ENCODE results near the gene ANKRD39.

Gene ANKRD39

DNA sequence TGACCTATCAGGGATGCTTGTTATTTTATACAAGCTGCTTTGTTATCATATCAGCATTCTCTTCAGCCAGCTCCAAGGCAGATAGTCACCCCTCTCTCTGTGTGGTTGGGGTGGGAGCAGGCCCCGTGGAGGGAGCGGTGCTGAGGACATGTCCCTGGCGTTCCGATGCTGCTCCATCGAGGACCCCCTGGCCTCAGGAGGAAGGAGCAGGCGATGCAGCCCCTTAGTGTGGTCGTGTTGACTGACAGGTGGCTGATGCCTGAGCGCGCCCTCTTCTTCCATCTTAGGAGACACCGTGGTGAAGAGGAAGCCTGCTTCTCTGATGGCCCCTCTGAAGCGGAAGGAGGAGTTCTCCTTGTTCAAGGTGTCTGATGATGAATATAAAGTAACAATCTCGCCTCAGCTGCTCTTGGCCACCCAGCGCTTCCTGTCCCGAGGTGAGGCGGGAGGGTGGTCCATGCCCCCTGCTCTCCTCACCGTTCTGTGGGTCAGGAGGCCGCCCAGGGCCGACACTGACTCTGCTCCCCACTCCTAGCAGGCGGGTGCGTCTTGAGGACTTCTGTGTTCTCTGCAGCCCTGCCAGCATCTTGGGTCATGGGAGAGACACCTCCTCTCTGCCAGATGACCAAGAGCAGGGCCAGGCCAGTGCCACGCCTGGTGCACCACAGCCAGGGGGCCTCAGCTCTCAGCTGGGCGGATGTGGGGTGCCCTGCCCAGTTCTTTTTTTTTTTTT is 31.1 kb downstream of the ANKRD39 start:
- DNase-seq (ENCODE audit: low read depth) = no peak

DNA sequence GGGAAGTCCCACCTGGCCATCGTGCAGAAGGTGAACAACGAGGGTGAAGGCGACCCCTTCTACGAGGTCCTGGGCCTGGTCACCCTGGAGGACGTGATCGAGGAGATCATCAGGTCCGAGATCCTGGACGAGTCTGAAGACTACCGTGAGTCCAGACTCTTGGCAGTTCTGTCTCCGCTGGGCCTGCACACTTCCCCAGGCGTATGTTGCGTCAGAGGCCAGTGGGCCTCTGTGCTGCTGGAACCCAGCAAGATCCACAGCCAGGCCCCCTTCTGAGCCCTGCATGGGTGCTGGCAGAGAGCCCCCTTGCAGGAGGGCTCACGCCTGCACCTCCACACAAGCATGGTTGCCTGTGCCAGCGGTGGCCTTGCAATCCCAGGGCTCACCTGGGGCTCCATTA is 32.8 kb downstream of the ANKRD39 start:
- DNase-seq (ENCODE audit: low read depth) = no peak

DNA sequence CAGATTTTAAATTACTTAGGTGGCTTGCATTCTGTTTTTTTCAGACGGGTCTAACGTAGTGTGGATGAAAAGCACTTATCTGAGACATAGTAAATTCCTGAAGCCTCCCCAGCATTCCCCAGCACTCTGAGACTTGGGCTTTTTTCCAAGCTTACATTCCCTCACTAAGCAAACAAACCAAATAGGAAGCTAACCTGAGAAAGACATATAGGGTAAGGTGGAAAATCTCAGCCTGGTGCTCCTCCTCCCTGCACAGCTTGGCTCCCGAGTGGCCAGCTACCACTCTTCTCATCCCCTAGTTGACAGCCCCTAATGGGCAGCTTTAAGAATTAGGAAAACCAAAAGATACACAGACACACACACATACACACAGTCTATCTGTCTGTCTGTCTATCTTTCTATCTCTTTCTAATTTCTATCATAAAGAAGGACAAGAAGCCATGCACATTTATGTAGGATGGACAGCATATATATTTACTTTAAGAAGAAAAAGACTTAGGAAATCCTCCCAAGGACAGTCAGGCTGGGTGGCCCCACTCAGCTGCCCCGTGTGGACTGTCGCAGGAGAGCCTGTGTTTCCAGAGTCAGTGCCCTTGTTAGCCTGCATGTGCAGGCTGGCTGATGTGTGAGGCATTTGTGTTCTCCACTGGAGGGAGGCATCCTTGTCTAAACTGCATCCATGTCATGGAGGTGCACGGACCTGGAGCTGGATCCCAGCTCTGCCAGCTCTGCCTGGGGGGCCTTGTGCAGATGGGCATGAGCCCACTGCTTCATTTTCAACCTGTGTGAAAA is 33.5 kb downstream of the ANKRD39 start:
- DNase-seq (ENCODE audit: low read depth) = no peak

DNA sequence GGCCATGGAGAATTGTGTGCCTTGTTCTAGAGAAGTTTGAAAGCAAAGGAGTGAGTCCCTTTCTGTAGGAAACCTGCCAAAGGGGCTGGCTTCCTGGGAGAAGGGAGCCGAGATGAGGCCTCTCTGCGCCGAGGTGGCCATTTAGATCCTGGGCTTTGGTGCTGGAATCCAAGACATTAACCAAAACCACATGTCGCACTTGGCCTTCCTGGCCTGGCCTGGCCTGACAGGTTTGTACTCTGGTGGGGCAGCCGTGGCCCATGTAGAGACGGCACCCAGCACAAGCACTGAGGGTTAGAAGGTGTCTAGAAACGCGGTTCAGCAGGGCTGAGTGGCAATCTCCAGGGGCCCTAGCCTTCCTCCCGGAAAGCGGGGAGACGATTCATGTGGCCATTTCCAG is 34.6 kb downstream of the ANKRD39 start:
- no peak for DNase-seq (ENCODE audit: low read depth)

DNA sequence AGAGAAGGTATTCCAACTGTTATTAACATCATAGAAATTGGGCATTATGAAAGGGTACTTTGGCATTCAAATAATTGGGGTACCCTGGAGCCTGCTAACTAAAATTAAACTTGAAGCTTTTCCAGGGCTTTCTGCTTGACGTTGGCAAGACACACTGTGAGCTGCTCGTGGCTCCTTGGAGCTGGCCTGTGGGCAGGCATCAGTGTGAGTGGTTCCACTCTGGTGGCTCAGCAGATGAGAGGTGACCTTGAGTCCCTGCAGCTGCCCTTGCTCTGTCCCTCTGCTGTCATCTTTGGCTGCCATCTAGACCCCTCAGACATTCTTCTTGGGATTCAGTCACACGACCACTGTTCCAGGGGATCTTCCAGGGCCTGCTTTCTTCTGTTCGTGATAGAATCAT is 35.0 kb downstream of the ANKRD39 start:
- DNase-seq (ENCODE audit: low read depth) = no peak

DNA sequence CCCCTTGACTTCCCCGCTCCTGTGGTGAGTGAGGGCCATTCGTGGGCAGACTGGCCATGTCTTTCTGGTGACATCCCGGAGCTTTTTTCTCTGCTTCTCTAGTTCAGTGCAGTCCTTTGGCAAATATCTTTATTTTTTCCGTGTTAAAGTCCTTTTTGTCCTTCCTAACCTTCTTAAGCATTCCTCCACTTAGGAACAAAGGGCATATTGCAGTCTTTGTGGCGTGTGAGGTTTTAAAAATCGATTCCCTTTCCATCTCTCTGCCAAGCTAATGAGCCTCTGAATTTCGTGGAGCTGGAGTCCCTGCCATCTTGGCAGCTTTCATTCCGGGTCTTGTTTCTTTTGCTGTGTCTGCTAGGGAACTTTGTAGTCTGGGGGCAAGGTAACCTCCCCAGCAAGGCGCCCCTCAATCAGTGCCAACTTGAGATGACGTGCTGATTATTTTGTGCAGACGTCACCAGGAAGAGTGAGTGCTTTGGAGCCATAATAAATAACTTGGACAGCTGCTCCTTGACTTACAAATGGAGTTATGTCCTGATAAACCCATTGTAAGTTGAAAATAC is 36.6 kb downstream of the ANKRD39 start:
- DNase-seq (ENCODE audit: low read depth) = no peak

DNA sequence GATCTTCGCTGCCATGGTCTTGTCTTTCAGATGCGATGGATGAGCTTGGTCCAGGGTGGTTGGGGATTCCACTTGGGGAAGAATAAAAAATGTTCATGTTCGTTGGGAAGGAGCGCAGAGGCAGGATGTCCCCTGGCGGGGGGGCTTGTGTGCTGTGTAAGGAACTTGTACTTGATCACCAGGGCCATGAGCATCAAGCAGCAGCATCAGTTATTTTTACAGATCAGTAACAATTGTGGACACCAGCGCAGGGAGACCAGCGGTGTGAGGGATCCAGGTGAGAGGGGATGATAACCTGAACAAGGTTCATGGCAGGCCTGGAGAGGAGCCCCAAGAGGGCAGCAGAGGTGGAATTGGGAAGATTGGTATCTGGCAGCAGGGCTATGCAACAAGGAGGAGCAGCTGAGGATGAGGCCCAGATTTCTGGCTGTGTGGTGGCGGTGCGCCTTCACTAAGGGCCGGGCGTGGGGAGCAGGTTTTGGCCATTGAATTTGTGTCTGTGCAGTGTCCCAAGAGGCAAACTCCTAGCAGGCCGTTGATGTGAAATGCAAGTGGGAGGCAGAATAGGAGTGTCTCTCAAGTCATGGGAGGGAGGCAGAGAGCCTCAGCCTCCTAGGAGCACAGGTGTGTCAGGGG is 37.8 kb downstream of the ANKRD39 start:
- no peak for DNase-seq (ENCODE audit: low read depth)

DNA sequence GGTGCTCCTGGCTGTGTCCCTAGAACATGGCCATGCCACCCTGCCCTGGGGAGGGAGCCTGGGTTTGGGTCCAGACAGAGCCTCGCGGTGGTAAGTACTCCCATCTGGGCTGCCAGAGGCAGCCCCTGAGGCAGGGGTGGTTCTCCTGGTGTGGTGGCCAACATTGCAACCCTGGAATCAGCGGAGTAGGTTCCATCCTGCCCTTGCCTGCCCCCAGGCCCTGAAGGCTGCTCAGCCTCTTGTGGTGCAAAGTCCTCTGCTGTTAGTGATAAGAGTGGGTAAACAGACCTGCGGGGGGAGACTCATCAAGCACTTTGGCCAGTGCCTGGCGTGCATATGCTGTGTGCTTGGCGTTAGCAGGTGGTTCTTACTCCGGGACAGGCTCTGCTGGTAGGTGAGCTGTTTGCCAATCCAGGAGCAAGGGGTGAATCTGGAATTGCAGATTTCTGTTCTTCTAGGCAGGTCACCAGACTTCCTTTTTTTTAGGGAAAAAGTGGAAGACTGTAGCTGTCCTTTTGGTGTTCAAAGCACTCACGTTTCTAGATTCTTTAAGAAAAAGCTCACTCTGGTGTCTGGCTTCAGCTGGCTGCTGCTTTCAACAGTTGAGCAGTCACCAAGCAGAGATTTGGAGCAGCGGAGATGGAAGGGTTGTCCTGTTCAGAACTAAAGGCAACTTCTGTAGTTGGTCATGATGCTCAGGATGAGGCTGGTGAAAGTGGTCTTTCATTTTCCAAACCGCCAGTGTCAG is 38.5 kb downstream of the ANKRD39 start:
- no peak for DNase-seq (ENCODE audit: low read depth)

DNA sequence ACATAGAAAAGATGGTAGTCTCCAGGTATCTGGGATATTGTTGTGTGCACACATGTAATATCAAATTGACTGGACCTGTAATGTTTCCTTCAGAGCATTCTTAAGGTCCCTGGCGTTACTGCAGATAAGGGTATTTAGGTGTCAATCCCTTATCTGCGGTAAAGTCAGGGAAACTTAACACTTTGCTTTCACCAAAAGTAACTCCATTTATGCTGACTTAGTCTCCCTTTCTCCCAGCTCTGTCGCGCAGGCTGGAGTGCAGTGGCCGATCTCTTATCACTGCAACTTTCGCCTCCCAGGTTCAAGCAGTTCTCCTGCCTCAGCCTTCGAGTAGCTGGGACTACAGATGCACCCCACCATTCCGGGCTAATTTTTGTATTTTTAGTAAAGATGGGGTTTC is 39.9 kb downstream of the ANKRD39 start:
- no peak for DNase-seq (ENCODE audit: low read depth)

DNA sequence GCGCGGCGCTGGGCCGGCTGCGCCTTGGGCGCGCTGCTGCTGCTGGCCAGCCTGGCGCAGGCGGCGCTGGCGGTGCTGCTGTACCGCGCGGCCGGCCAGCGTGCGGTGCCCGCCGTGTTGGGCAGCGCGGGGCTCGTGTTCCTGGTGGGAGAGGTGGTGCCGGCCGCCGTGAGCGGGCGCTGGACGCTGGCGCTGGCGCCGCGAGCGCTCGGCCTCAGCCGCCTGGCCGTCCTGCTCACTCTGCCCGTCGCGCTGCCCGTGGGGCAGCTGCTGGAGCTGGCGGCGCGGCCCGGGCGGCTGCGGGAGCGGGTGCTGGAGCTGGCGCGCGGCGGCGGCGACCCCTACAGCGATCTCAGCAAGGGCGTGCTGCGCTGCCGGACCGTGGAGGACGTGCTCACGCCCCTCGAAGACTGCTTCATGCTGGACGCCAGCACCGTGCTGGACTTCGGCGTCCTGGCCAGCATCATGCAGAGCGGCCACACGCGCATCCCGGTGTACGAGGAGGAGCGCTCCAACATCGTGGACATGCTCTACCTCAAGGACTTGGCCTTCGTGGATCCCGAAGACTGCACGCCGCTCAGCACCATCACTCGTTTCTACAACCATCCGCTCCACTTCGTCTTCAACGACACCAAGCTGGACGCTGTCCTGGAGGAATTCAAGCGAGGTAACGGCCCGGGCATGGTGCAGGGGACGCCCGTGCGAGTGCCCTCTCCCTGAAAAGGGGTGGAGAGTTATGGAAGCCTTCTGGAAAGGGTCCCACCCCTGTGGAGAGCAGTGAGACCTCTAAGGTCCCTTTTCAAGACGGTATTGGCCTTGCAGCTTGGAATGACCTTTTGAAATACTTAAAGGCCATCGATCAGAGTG is 40.7 kb downstream of the ANKRD39 start:
- no peak for DNase-seq (ENCODE audit: low read depth)

DNA sequence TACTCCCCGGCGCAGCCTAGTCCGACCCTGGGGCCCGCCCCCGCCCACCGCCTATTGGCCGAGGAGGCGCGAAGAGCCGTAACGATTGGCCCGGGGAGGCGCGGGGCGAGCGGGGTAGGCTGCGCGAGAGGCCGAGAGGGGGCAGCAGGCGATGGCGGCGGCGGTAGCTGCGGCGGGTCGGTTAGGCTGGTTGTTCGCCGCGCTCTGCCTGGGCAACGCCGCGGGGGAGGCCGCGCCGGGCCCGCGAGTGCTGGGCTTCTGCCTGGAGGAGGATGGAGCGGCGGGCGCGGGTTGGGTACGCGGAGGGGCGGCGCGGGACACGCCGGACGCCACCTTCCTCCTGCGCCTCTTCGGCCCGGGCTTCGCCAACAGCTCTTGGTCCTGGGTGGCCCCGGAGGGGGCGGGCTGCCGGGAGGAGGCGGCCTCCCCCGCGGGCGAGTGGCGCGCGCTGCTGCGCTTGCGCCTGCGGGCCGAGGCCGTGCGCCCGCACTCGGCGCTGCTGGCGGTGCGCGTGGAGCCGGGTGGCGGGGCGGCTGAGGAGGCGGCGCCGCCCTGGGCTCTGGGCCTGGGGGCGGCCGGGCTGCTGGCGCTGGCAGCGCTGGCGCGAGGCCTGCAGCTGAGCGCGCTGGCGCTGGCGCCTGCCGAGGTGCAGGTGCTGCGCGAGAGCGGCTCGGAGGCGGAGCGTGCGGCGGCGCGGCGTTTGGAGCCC is 41.5 kb downstream of the ANKRD39 start, which contains the start of gene CNNM3:
Gene CNNM3 (plus strand): TSS at position 142 of the 709 bp plus-strand sequence. CDS start 10 bp downstream, at position 152.
- DNase-seq (ENCODE audit: low read depth) = peak; percentile 95

DNA sequence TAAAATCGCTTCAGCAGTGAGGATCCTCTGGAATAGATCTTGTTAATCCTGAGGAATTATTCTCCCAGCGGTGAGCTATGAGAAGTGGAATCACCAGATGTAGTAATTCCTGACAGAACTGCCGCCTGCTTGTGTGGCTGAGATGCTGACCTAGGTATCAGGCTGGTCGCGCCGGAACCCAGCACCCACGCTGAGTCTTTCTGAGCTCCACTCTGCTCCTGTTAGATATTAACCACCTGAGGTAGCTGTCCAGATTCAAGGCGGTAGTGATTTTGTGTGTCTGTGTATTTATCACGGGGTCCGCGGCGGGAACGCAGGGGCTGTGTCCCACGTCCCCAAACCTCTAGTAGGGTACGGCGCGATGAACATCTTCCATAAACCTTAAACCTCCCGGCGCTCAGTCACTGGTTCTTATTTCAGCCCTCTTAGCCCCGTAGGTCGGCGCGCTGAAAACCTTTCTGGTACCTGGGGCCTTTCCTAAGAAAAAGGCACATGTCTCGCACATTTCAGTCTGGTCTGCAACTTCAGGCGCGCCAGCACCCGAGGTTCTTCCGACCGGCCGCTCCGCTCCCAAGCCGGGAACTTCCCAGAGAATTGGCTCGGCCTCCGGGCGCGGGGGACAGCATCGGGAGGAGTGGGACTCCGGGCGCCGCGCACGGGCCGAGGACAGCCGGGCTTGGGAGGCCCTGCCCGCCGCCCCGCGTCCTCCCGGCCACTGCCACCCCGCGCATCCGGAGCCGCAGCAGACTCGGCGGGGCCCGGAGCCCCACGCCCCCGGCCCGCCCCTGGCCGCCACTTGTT is 42.3 kb downstream of the ANKRD39 start:
- no peak for DNase-seq (ENCODE audit: low read depth)

DNA sequence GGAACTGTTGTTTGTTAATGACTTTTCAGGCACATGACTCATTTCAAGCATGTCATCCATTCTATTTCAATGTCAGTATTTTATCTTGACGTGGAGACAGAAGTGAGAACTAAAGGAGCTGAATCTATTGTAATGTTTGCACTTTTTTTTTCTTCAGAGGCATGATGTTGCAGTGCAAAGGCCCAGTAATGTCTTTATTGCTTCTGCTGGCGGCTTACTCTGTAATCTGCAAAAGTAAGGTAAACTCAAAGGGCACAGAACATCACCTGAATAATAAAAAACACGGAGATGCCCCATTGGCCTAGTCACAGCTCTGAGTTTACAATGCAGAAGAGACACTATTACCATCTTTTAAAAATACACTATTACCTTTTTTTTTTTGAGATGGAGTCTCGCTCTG is 44.2 kb downstream of the ANKRD39 start:
- DNase-seq (ENCODE audit: low read depth) = no peak

DNA sequence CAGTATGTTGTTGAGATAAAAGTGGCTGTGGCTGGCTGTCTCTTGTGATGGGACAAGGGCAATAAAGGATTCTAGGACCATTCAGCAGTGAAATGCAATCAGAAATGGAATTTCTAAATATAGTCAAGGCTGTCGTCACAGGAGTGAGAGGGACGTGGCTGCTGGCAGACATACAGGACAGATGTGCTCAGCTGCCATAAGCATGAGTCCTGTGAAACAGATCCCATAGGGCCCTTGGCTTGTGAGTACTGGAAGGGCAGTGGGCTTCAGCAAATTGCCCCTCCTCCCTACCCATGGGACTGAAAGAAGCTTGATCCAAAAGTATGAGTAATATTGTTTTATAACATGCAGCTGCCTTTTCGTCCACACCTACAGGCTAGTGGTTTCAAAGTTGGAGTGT is 45.9 kb downstream of the ANKRD39 start:
- DNase-seq (ENCODE audit: low read depth) = no peak

DNA sequence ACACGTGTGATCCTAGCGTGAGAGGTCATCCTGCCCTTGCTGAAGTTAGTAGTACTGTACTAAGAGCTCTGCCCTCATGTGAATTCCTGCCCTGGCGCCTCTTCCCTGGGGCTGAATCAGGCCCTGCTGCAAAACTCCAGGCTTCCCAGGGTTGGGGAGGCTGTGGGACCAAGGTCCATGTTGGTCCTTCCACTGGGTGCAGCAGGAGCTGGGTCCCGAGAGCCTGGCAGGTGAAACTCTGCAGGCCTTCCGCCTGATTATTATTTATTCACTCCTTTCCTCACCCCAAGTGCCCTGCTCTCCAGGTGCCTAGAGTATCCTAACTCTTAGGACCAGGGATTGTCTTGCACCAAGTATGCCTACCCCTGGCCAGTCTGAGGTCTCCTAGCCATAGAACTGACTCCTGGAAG is 47.0 kb downstream of the ANKRD39 start:
- no peak for DNase-seq (ENCODE audit: low read depth)

DNA sequence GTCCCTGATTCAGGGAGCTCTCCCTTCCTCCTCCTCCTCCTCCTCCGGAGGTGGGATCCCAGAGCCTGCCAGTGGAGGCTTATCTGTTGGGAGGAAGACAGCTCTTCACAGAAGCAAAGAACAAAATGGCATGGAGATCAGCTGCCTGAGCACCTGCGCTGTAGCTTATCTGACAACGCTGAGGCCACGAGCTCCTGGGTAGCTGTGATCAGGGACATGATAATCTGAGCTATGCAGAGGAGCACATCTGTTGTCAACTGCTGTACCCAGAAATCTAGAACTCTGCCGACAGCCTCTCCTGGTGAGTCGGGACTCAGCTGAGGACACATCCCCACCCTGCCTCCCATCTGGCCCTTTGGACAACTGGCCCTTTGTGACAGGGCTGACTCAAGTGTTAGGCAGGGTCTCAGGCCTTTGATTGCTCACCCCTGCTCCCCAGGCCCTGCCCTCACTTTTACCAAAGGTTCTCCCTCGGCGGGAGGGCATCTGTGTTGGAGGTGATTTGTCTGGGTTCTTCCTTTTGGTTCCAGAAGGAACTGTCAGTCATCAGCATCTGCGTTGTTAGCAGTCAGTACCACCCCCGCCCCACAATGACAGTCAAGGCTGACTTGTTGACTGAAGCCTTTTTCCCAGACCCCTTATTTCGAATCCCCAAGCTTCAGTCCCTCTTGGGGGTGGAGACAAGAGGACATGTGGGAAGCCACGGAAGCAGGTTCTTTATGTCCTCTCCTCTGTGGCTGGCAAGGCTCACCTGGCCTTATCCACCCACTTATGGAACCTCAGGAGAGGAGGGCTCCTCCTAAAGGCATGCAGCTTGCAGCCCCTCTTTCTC is 47.6 kb downstream of the ANKRD39 start:
- no peak for DNase-seq (ENCODE audit: low read depth)

DNA sequence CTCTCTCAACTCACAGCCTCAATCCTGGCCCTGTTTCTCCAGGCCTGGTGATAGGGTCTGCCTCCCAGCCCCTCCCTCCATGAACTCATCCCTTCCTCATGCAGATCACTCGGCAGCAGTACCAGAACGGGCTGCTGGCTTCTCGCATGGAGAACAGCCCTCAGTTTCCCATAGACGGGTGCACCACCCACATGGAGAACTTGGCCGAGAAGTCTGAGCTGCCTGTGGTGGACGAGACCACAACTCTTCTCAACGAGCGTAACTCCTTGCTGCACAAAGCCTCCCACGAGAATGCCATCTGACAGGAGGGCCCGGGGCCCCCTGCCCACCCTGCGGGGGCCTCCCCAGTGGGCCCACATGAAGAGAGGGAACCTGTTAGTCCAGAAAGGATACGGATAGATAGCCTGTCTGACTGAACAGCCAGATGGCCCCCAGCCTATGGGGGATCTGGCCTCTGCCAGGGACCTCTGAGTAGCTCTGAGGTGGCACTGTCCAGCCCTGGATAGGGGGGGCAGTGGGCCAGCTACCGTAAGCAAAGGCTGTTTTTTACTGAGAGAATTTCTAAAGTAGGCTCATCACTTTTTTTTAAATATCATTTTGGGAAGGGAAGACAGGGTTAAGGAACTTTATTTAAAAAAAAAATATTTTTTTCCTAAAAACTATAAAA is 48.5 kb downstream of the ANKRD39 start:
- DNase-seq (ENCODE audit: low read depth) = no peak

All from stimulated activated CD8-positive, alpha-beta memory T cell treated with anti-CD3 and anti-CD28 coated beads, Interleukin-12 subunit alpha, Interleukin-12 subunit beta, amount 100 ng/mL, for 4 hours (primary cell).